ENCODE data around the gene PARD3B. TPM values are rescaled to one million over a fixed set of nuclear protein-coding genes. Genes with fewer than 3 reads are reported as not detected.

Gene PARD3B
- total and polyA plus RNA-seq, 4 donors = 6.8 to 50.9 (median 22.5) TPM

DNA sequence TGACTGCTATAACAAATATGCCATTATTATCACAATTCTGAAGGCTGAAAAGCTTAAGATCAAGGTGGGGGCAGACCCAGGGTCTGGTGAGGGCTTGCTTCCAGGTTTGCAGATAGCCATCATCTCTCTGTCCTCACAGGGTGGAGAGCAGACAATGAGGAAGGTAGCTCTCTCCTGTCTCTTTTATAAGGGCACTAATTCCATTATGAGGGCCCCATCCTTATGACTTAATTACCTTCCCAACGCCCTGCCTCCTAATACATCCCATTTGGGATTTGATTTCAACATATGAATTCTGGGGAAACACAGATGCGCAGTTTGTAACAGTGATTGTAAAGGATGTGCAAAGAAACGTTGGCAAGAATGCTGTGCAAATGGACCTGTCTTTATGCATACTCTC is 44.8 kb downstream of the PARD3B start:
- H3K9me3 ChIP-seq (ENCODE audit: control insufficient read depth, low read length) = peaks cover 3% of the 10 kb centered on the region
- no peak for DNase-seq
- no peaks in the 10 kb centered on the region for H3K27me3 ChIP-seq (ENCODE audit: control insufficient read depth in 1 of 2, insufficient read depth in 2 of 2, low read length in 1 of 2)
- no peak overlapping the region for H3K4me3 ChIP-seq (ENCODE audit: low read length in 2 of 2)
- no peaks in the 10 kb centered on the region for H3K4me1 ChIP-seq (ENCODE audit: control insufficient read depth in 1 of 2, insufficient read depth in 2 of 2, low read length in 2 of 2)
- 89 to 92% methylated on average over 3 of the region's 3 CpGs for WGBS, 2 donors
- no peak for ATAC-seq (ENCODE audit: low FRiP score)
- no peaks in the 10 kb centered on the region for H3K36me3 ChIP-seq (ENCODE audit: control insufficient read depth in 1 of 2, insufficient read depth in 2 of 2, low read length in 1 of 2)
- intact Hi-C loops (cut with DNase I) = no loop called here
- H3K27ac ChIP-seq (ENCODE audit: low read depth in 1 of 2, low read length in 2 of 2) = no peak overlapping the region

DNA sequence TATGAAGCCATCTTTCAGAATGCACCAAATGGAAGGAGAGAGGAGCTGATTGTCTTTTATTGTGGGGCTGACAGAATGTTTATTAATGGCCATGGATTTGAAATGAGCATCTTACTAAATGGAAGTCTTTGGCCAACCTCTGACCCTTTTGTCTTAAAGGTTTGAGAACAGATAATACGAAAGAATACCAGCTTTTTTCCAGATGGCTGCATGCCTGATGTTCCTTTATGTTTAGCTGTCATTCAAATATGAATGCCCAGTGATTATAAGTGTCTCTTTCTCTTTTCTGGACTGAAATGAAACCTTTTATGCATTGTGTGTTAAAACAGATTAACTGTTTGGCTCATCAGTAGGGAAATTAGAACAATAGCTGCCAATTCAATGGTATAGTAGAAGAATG is 46.0 kb downstream of the PARD3B start:
- H3K36me3 ChIP-seq (ENCODE audit: control insufficient read depth in 1 of 2, insufficient read depth in 2 of 2, low read length in 1 of 2) = no peaks in the 10 kb centered on the region
- 87 to 91% methylated on average over 1 of the region's 1 CpG for WGBS, 2 donors
- intact Hi-C loops (cut with DNase I) = no loop called here
- H3K27ac ChIP-seq (ENCODE audit: low read depth in 1 of 2, low read length in 2 of 2) = no peak overlapping the region
- DNase-seq (no peak), ATAC-seq (ENCODE audit: low FRiP score) (no peak)
- no peak overlapping the region for H3K4me3 ChIP-seq (ENCODE audit: low read length in 2 of 2)
- H3K9me3 ChIP-seq (ENCODE audit: control insufficient read depth, low read length) = peaks cover 3% of the 10 kb centered on the region
- no peaks in the 10 kb centered on the region for H3K27me3 ChIP-seq (ENCODE audit: control insufficient read depth in 1 of 2, insufficient read depth in 2 of 2, low read length in 1 of 2)
- H3K4me1 ChIP-seq (ENCODE audit: control insufficient read depth in 1 of 2, insufficient read depth in 2 of 2, low read length in 2 of 2) = no peaks in the 10 kb centered on the region

DNA sequence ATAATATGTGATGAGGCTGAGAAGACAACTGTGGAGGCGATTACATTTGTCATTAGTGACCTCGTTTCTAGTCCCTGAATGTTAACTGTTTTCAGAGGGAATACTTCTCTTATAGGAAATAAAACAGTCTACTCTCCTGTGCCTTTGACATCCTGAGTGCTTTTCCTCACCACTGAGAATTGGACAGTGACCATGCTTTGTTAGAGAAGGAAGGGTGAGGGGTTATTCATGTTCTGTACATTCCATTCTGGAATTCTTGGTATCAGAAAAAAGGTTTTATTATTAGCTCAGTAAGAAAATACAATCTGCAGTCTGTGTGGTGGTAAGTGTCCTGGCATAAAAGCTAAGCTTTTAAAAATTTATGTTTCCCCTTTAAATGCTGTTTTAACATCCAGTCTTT is 58.8 kb downstream of the PARD3B start:
- H3K4me1 ChIP-seq (ENCODE audit: control insufficient read depth in 1 of 2, insufficient read depth in 2 of 2, low read length in 2 of 2) = peaks cover 0 to 9% of the 10 kb centered on the region in 2 donors
- DNase-seq = no peak
- H3K9me3 ChIP-seq (ENCODE audit: control insufficient read depth, low read length) = no peaks in the 10 kb centered on the region
- 34% methylated on average over 2 of the region's 2 CpGs for WGBS, 2 donors
- H3K36me3 ChIP-seq (ENCODE audit: control insufficient read depth in 1 of 2, insufficient read depth in 2 of 2, low read length in 1 of 2) = no peaks in the 10 kb centered on the region
- ATAC-seq (ENCODE audit: low FRiP score) = no peak
- H3K27ac ChIP-seq (ENCODE audit: low read depth in 1 of 2, low read length in 2 of 2) = no peak overlapping the region
- H3K4me3 ChIP-seq (ENCODE audit: low read length in 2 of 2) = no peak overlapping the region
- no peaks in the 10 kb centered on the region for H3K27me3 ChIP-seq (ENCODE audit: control insufficient read depth in 1 of 2, insufficient read depth in 2 of 2, low read length in 1 of 2)
- intact Hi-C loops (cut with DNase I) = no loop called here

GRCh38 chr2:204608237-204608939 is 63.1 kb downstream of the PARD3B start:
- intact Hi-C loops (cut with DNase I) = no loop called here
- H3K27me3 ChIP-seq (ENCODE audit: control insufficient read depth in 1 of 2, insufficient read depth in 2 of 2, low read length in 1 of 2) = no peaks in the 10 kb centered on the region
- ATAC-seq (ENCODE audit: low FRiP score) (peak; percentile 77), DNase-seq (peak in 1 of 2 donors; percentile 44)
- H3K4me1 ChIP-seq (ENCODE audit: control insufficient read depth in 1 of 2, insufficient read depth in 2 of 2, low read length in 2 of 2) = peaks cover 0 to 11% of the 10 kb centered on the region in 2 donors
- no peak overlapping the region for H3K27ac ChIP-seq (ENCODE audit: low read depth in 1 of 2, low read length in 2 of 2)
- no peak overlapping the region for H3K4me3 ChIP-seq (ENCODE audit: low read length in 2 of 2)
- 0 to 4% methylated on average over 2 of the region's 2 CpGs for WGBS, 2 donors
- no peaks in the 10 kb centered on the region for H3K36me3 ChIP-seq (ENCODE audit: control insufficient read depth in 1 of 2, insufficient read depth in 2 of 2, low read length in 1 of 2)
- H3K9me3 ChIP-seq (ENCODE audit: control insufficient read depth, low read length) = no peaks in the 10 kb centered on the region

GRCh38 chr2:204611017-204611631 is 65.8 kb downstream of the PARD3B start:
- H3K27ac ChIP-seq (ENCODE audit: low read depth in 1 of 2, low read length in 2 of 2) = no peak overlapping the region

DNA sequence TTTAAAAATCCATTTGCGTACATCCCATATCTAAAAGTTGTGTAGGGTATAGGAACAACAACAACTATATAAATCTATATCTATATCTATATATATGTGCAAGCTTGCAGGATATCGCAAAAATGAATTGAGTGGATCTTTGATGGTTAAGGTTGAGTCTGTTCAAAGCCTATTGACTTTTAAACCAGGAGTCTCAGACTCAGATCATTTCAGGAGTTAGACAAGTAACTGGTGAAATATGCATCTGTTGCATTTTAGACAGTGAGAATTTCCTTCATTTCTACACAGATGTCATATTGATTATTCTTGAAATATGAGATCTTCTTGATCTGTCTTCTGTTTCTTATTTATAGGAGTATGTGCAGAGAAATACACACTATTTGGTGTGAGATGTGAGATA is 66.5 kb downstream of the PARD3B start:
- H3K9me3 ChIP-seq (ENCODE audit: control insufficient read depth, low read length) = no peaks in the 10 kb centered on the region
- H3K4me1 ChIP-seq (ENCODE audit: control insufficient read depth in 1 of 2, insufficient read depth in 2 of 2, low read length in 2 of 2) = peaks cover 2 to 11% of the 10 kb centered on the region in 2 donors
- H3K27me3 ChIP-seq (ENCODE audit: control insufficient read depth in 1 of 2, insufficient read depth in 2 of 2, low read length in 1 of 2) = no peaks in the 10 kb centered on the region
- WGBS, 2 donors = 97 to 99% methylated on average over 2 of the region's 2 CpGs
- H3K4me3 ChIP-seq (ENCODE audit: low read length in 2 of 2) = no peak overlapping the region
- no peak overlapping the region for H3K27ac ChIP-seq (ENCODE audit: low read depth in 1 of 2, low read length in 2 of 2)
- intact Hi-C loops (cut with DNase I) = no loop called here
- no peak for ATAC-seq (ENCODE audit: low FRiP score)
- no peak for DNase-seq
- no peaks in the 10 kb centered on the region for H3K36me3 ChIP-seq (ENCODE audit: control insufficient read depth in 1 of 2, insufficient read depth in 2 of 2, low read length in 1 of 2)

More at GRCh38 chr2:204611017-204611631, 65.8 kb downstream of the PARD3B start:
- Histone ChIP-seq H3K4me1 (ENCODE audit: control insufficient read depth in 1 of 2, insufficient read depth in 2 of 2, low read length in 2 of 2) (peaks cover 0 to 9% of the 10 kb centered on the region in 2 donors), H3K27me3 (ENCODE audit: control insufficient read depth in 1 of 2, insufficient read depth in 2 of 2, low read length in 1 of 2) (no peaks in the 10 kb centered on the region), H3K4me3 (ENCODE audit: low read length in 2 of 2) (no peak overlapping the region), H3K9me3 (ENCODE audit: control insufficient read depth, low read length) (no peaks in the 10 kb centered on the region), H3K36me3 (ENCODE audit: control insufficient read depth in 1 of 2, insufficient read depth in 2 of 2, low read length in 1 of 2) (no peaks in the 10 kb centered on the region)
- no peak for DNase-seq
- ATAC-seq (ENCODE audit: low FRiP score) = no peak
- intact Hi-C loops (cut with DNase I) = no loop called here
- 92 to 94% methylated on average over 5 of the region's 5 CpGs for WGBS, 2 donors

GRCh38 chr2:204613635-204614034 is 68.4 kb downstream of the PARD3B start:
- Histone ChIP-seq H3K36me3 (ENCODE audit: control insufficient read depth in 1 of 2, insufficient read depth in 2 of 2, low read length in 1 of 2) (no peaks in the 10 kb centered on the region), H3K4me1 (ENCODE audit: control insufficient read depth in 1 of 2, insufficient read depth in 2 of 2, low read length in 2 of 2) (peaks cover 2 to 5% of the 10 kb centered on the region in 2 donors), H3K27me3 (ENCODE audit: control insufficient read depth in 1 of 2, insufficient read depth in 2 of 2, low read length in 1 of 2) (no peaks in the 10 kb centered on the region), H3K4me3 (ENCODE audit: low read length in 2 of 2) (no peak overlapping the region), H3K9me3 (ENCODE audit: control insufficient read depth, low read length) (no peaks in the 10 kb centered on the region), H3K27ac (ENCODE audit: low read depth in 1 of 2, low read length in 2 of 2) (no peak overlapping the region)
- DNase-seq (no peak), ATAC-seq (ENCODE audit: low FRiP score) (no peak)
- intact Hi-C loops (cut with DNase I) = no loop called here
- WGBS, 2 donors = 92 to 100% methylated on average over 1 of the region's 1 CpG

DNA sequence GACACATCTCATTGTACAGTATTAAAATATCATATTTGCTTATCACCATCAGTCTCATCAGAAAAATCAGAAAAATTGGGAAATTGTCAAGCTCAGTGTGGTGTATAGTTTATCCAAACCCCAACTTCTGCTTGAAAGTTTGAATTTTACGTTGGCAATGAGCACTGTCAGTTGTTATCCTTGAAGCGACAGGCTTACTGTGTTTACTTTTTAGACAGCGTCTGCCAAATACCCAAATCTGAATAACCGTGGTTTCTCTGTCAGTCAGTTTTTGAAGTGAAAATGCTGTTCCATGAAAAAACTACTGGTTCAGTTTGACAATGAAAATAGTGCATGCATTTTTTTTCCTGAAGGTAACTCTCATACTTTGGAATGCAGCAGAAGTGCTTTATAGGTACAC is 70.2 kb downstream of the PARD3B start:
- ATAC-seq (ENCODE audit: low FRiP score) = no peak
- peaks cover 0 to 3% of the 10 kb centered on the region in 2 donors for H3K36me3 ChIP-seq (ENCODE audit: control insufficient read depth in 1 of 2, insufficient read depth in 2 of 2, low read length in 1 of 2)
- H3K27me3 ChIP-seq (ENCODE audit: control insufficient read depth in 1 of 2, insufficient read depth in 2 of 2, low read length in 1 of 2) = no peaks in the 10 kb centered on the region
- H3K4me3 ChIP-seq (ENCODE audit: low read length in 2 of 2) = no peak overlapping the region
- H3K4me1 ChIP-seq (ENCODE audit: control insufficient read depth in 1 of 2, insufficient read depth in 2 of 2, low read length in 2 of 2) = peaks cover 2% of the 10 kb centered on the region in 2 donors
- H3K9me3 ChIP-seq (ENCODE audit: control insufficient read depth, low read length) = no peaks in the 10 kb centered on the region
- H3K27ac ChIP-seq (ENCODE audit: low read depth in 1 of 2, low read length in 2 of 2) = no peak overlapping the region
- WGBS, 2 donors = 61 to 67% methylated on average over 4 of the region's 4 CpGs
- intact Hi-C loops (cut with DNase I) = no loop called here
- no peak for DNase-seq

- WGBS, 2 donors = 76 to 85% methylated on average over 2 of the region's 2 CpGs
- no peak overlapping the region for H3K27ac ChIP-seq (ENCODE audit: low read depth in 1 of 2, low read length in 2 of 2)
- DNase-seq (no peak), ATAC-seq (ENCODE audit: low FRiP score) (no peak)
- H3K4me1 ChIP-seq (ENCODE audit: control insufficient read depth in 1 of 2, insufficient read depth in 2 of 2, low read length in 2 of 2) = no peaks in the 10 kb centered on the region
- no peaks in the 10 kb centered on the region for H3K27me3 ChIP-seq (ENCODE audit: control insufficient read depth in 1 of 2, insufficient read depth in 2 of 2, low read length in 1 of 2)
- H3K9me3 ChIP-seq (ENCODE audit: control insufficient read depth, low read length) = no peaks in the 10 kb centered on the region
- no peaks in the 10 kb centered on the region for H3K36me3 ChIP-seq (ENCODE audit: control insufficient read depth in 1 of 2, insufficient read depth in 2 of 2, low read length in 1 of 2)
- H3K4me3 ChIP-seq (ENCODE audit: low read length in 2 of 2) = no peak overlapping the region
- intact Hi-C loops (cut with DNase I) = no loop called here
Measured at GRCh38 chr2:204625135-204625534, 79.9 kb downstream of the PARD3B start.

Data from aorta (tissue), 5 donors.